ENCODE measurements around the gene ADD2.

The ADD2 gene

DNA sequence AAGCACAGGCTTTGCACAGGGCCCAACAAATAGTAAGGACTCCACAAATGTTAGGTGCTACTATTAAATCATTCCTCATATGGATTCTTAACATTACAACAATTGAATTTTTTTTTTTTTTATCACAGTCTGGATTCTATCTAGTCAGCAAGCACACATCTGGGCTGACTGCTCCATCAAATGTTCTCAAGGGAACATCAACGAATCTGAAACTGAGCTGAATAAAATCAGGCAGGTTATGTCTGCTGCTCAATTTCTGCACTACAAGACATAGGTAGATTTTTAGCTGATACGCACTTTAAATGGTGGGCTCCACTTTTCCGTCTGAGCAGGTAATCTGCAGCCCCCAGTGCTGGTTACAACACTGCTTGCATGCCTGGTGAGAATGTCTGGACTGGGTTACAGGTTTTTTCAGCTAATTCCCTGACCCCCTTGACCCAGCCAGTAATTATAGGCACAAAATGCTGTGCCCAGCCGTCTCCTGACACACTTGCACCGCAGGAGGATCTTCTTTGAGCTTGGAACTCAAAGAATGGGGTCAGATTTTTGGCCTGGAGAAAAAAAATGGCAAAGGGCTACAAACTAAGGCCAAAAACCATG lies 44.6 kb downstream of the ADD2 start:
- no peak for DNase-seq (ENCODE audit: low read depth in 2 of 2)

DNA sequence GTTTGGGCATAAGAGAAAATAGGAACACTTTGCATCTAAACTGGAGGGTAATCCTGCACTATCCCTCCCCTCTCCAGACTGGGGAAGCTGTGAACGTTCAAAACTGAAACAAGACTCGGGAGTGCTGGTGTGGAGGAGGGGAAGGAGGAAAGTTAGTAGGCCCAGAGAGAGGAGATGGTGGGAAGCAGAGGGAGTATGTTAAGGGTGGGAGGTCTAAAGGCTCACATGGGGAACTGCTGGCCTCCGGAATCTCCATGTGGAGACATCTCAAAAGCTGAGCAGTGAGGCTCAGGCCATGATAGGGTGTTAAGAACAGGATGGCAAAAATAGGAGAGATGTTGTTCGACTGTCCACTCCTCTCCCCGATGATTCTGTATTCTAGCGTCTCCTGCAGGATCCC lies 47.9 kb downstream of the ADD2 start:
- no peak for DNase-seq (ENCODE audit: low read depth in 2 of 2)

DNA sequence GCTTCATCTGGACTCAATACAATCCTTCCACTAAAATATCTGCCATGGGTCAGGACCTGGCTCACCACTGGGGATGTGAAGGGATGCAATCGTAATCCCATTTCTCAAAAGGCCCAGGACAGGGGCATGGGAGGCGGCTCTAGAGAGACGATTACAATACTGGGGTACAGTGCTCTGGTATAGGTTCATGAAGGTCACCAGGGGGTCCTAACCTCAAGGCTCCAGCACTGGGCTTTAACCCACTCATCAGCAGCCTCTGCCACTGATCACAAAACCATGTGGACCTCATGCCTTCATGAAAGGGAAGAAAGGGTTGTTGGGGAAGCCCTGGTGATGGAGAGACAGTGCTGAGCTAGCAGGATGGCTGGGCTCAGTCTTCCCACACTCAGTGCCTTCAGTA lies 48.8 kb downstream of the ADD2 start:
- DNase-seq (ENCODE audit: low read depth in 2 of 2) = no peak

DNA sequence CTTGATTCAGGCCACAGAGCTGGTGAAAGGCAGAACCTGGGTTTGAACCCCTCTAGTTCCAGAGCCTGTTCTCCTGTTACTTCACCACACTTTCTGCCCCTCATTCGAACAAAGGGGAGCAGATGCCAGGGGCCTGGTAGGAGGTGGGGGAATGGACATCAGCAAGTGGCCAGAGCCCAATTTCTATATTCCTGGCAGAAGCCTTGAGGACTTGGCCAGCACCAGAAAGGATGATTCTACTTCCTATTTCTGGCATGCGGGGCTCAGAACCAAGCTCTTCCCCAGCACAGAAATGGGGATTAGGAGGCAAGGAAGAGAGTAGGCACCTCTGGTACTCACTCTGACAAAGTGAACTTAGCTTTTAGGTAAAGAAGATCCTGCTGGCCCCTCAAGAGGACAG lies 49.3 kb downstream of the ADD2 start:
- no peak for DNase-seq (ENCODE audit: low read depth in 2 of 2)

DNA sequence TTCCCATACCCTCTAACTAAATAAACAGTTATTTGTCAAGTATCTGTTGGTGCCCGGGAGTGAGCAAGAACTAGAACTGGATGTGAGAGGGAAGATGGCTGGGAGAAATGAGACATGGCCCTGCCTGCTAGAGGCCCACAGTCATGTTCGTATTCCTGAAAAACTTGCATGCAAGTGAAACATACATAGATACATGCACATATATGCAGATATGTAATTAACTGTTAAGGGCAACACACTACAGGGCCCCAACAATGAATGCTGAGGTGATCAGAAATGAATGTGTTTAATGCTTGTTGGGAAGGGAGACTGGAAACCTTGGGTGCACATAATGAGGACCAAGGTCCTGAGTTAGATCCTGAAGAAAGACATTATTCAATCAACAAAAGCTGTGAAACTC lies 49.8 kb downstream of the ADD2 start:
- no peak for DNase-seq (ENCODE audit: low read depth in 2 of 2)

DNA sequence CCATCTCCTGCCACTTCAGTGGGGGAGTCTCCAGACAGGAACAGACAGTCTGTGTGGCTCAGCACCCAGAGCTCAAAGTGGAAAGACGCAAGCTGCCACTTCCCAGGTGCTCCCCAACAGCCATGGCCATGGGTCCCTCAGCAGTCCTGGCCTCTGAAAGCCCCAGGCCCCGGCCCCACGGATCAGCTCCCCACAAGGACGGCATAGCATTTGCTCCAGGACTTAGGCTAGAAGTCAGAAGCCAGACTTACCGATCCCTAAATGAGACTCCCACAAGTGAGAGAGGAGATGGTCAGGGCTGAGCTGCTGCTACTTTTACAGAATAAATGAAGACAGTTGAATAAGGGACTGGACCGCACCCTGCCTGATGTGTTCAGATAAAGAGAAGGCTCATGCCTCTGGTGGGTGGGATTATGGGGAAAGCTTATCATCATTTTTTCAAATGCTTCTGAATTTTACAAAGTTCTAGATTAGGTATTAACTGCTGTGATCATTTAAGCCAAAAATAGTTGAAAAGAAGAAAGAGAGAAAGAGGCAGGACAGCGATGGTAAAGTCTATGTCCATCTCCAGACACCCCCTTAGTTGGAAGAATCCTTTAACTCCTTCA lies 50.5 kb downstream of the ADD2 start:
- no peak for DNase-seq (ENCODE audit: low read depth in 2 of 2)

- no peak for DNase-seq (ENCODE audit: low read depth in 2 of 2)
Measured at GRCh38 chr2:70716951-70717350, 51.0 kb downstream of the ADD2 start.

DNA sequence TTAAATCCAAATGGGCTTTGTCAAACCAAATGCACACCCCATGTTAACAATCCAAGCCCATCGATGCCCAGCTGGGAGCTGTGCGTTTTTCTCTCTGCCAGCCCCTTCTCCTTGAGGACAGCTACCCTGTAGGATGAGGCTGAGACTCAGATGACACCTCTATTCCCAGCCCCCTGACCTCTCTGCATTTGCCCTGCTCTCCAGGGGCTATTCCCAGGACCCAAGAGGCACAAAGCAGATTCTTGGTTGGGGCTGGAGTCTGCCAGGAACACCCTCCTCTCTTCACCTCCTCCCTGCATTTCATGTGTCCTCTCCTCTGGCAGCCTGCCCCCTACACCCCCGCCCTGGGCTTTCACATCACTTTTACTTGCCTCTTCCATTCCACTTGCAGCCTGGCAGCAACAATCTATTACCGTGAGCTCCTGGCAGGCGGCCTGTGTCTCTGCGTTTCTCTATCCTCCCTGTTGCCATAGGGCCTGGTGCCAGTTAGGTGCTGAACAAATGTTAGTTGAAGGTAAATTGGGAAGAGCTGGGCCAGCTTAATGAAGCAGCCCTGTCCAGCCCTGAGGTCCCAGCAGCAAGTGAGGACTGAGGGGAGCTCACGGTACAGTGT lies 51.8 kb downstream of the ADD2 start:
- DNase-seq (ENCODE audit: low read depth in 2 of 2) = no peak

GRCh38 chr2:70715071-70715985 lies 52.7 kb downstream of the ADD2 start:
- DNase-seq (ENCODE audit: low read depth in 2 of 2) = no peak

DNA sequence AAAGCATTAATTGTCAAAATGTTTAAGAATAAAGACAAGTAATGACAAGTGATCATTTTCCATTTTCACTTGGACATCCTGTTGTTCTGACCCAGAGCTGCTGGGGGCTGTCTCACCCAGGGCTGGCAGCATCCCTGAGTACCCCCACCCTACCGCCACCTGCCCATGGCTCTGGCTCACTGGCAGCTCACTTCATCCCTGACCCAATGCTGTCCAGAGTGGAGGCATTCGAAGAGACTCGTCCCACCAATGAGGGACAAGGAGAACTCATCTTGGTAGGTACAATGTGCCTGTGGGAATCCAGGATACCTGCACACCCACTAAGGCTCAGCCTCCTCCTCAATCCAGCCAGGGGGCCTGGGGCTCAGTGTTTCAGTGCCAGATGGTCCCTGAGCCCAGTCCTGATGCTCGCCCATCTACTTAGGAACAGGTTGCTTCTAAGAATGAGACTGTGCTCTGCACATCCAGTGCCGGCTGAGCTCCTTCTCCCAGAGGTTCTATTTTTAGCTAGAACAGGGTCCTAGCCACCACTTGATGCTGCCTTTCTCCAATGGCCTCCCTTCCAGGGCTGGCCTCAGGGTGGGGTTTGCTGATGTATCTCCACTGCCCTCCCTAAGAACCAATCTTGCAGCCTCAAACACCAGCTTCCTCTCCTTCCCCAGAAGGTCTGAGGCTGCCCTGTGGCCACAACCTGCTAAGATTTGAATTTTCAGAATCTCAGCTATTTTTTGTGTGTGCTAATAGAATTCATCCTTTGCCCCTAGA lies 53.7 kb downstream of the ADD2 start:
- DNase-seq (ENCODE audit: low read depth in 2 of 2) = no peak

GRCh38 chr2:70712916-70713315 lies 55.1 kb downstream of the ADD2 start:
- DNase-seq (ENCODE audit: low read depth in 2 of 2) = no peak

- no peak for DNase-seq (ENCODE audit: low read depth in 2 of 2)
Measured at GRCh38 chr2:70711191-70711590, 56.8 kb downstream of the ADD2 start.

GRCh38 chr2:70710038-70710690 lies 57.8 kb downstream of the ADD2 start:
- no peak for DNase-seq (ENCODE audit: low read depth in 2 of 2)

DNA sequence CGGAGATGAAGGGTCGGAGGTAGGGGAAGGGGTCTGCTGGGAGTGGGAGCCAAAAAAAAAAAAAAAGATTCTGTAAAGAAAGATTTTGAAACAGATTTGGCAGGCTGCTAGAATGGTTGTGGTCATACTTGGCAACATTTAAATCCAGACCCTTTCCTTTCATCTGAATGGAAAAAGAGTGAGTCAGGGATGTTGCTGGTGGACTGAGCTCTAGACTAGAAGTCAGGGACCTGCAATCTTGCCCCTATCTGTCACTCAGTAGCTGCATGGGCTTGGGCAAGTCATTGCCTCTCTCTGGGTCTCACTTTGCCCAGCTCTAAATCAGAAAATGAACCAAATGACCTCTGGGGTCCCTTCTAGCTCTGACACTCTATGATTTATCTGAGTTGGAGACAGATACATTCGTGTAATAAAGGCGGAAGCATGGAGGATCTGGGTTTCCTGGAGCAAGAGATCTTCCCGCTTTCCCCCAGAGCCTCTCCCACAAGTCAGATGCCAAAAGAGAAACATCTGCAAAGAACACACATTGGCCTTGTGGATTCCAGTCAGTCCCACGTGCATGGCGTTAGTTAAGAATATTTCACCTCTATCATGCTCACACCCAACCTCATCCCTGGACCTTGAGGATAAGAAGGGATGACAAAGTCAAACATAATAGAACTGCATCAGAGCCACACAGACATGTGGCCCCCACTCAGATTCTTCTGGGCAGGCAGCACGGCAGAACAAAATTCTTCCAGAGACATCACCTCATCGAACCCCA lies 58.5 kb downstream of the ADD2 start:
- DNase-seq (ENCODE audit: low read depth in 2 of 2) = no peak

- no peak for DNase-seq (ENCODE audit: low read depth in 2 of 2)
Measured at GRCh38 chr2:70708376-70709199, 59.4 kb downstream of the ADD2 start.

GRCh38 chr2:70707706-70708105 lies 60.3 kb downstream of the ADD2 start:
- DNase-seq (ENCODE audit: low read depth in 2 of 2) = no peak

DNA sequence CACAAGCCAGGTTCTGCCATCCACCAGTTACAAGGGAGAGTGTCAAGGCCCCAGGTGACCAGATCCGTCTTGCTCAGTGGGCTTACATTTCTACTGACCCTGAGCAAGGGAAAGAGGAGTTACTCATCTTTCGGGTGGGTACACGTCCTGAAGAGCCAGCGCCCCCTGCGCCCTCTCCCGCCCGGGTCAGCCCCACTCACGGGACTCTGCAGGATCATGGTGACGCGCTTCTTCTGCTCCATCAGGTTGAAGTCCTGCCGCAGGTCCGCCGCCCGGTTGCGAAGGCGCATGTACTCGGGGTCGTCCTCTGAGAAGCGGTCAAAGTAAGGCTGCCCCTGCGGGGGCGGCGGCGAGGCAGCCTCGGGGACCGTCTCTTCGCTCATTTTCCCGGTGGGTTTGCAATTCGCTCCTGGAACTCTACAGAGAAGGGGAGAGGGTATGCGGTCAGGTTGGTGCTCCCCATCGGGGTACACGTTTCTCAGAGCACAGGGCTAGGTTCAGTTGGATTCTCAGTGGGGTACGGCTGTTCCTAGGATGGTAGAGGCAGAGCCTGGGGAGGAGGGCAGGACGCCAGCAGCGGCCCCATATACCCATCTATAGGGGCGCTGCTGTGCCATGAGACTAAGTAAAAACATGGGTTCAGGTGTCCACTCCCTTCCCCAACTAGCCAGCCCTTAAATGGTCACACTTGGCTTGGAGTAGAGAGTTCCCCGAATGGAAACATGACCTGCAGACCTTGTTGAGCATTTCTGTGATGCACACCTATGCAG lies 61.8 kb downstream of the ADD2 start:
- no peak for DNase-seq (ENCODE audit: low read depth in 2 of 2)

- DNase-seq (ENCODE audit: low read depth in 2 of 2) = no peak
Measured at GRCh38 chr2:70705160-70705850, 62.7 kb downstream of the ADD2 start.

All from stimulated activated CD8-positive, alpha-beta memory T cell treated with anti-CD3 and anti-CD28 coated beads, Interleukin-7, amount 100 ng/mL, for 1 hour (primary cell).